Smooth muscle cell (in vitro differentiated cells): ENCODE measurements around the gene KRTAP3-2. TPM values are rescaled to one million over a fixed set of nuclear protein-coding genes. Genes with fewer than 3 reads are reported as not detected.

ENCODE experiments used
- DNase-seq: peaks from one replicate; lab custom pipeline; 2025; ENCODE audit not compliant: unreplicated experiment; lab: John Stamatoyannopoulos, UW
- H2AFZ ChIP-seq: fragments of 200-600 bp; sonication (generic); 2 replicates; pipeline ENCODE4 v1.6.0; 2016; ENCODE audit warnings: antibody characterized with exemption, low read depth, mild to moderate bottlenecking
- H3F3A ChIP-seq: fragments of 200-600 bp; sonication (generic); 2 replicates; pipeline ENCODE4 v1.6.0; 2017; ENCODE audit warnings: antibody characterized with exemption, low read depth
- H3K27ac ChIP-seq: fragments of 200-600 bp; sonication (generic); 2 replicates; pipeline ENCODE4 v1.5.1; 2016; ENCODE audit warnings: low read depth, mild to moderate bottlenecking
- H3K27me3 ChIP-seq: fragments of 200-600 bp; sonication (generic); 2 replicates; pipeline ENCODE4 v1.6.1; 2016; ENCODE audit warnings: low read depth, mild to moderate bottlenecking
- H3K36me3 ChIP-seq: fragments of 200-600 bp; sonication (generic); 2 replicates; pipeline ENCODE4 v1.5.1; 2016; ENCODE audit warnings: low read depth
- H3K4me1 ChIP-seq: fragments of 200-600 bp; sonication (generic); 2 replicates; pipeline ENCODE4 v1.5.1; 2016; ENCODE audit warnings: low read depth
- H3K4me2 ChIP-seq: fragments of 200-600 bp; sonication (generic); 2 replicates; pipeline ENCODE4 v1.6.0; 2016; ENCODE audit warnings: mild to moderate bottlenecking
- H3K4me3 ChIP-seq: fragments of 200-600 bp; sonication (generic); 2 replicates; pipeline ENCODE4 v1.5.1; 2016; ENCODE audit warnings: mild to moderate bottlenecking
- H3K79me2 ChIP-seq: fragments of 200-600 bp; sonication (generic); 2 replicates; pipeline ENCODE4 v1.6.0; 2016; ENCODE audit warnings: low read depth, mild to moderate bottlenecking
- H3K9ac ChIP-seq: fragments of 200-600 bp; sonication (generic); 2 replicates; pipeline ENCODE4 v1.6.0; 2016; ENCODE audit warnings: low read depth
- H3K9me3 ChIP-seq: fragments of 200-600 bp; sonication (generic); replicated peaks from 2 replicates; pipeline ENCODE4 v1.5.1; 2016; ENCODE audit warnings: low read depth
- H4K20me1 ChIP-seq: fragments of 200-600 bp; sonication (generic); 2 replicates; pipeline ENCODE4 v1.6.0; 2016; ENCODE audit warnings: low read depth
- CTCF ChIP-seq: fragments of 200-600 bp; sonication (generic); IDR thresholded peaks from 2 replicates; pipeline ENCODE4 v1.5.1; 2017; ENCODE audit warnings: borderline replicate concordance, mild to moderate bottlenecking, antibody characterized with exemption; ENCODE audit not compliant: insufficient read depth, poor library complexity, severe bottlenecking
- WGBS: methylation state at CpG from one replicate; pipeline ENCODE4 v1.1.7; 2016; ENCODE audit warnings: low lambda C conversion rate; 5-methylcytosine and 5-hydroxymethylcytosine counted together
- polyA plus RNA-seq: library from polyadenylated mRNA; unstranded; fragments of >200 nt; fragmentation: Nextera tagmentation; extraction: Ambion mirVana; gene quantifications from 2 replicates; pipeline ENCODE4 v1.2.1, GENCODE V29; 2016
- total RNA-seq: library from RNA; depleted of rRNA; stranded (reverse); fragments of >200 nt; gene quantifications from 2 replicates; pipeline ENCODE4 v1.2.3, GENCODE V29; 2014

The KRTAP3-2 gene
- total and polyA plus RNA-seq, 2 experiments from 2014 or later, result not detected

DNA sequence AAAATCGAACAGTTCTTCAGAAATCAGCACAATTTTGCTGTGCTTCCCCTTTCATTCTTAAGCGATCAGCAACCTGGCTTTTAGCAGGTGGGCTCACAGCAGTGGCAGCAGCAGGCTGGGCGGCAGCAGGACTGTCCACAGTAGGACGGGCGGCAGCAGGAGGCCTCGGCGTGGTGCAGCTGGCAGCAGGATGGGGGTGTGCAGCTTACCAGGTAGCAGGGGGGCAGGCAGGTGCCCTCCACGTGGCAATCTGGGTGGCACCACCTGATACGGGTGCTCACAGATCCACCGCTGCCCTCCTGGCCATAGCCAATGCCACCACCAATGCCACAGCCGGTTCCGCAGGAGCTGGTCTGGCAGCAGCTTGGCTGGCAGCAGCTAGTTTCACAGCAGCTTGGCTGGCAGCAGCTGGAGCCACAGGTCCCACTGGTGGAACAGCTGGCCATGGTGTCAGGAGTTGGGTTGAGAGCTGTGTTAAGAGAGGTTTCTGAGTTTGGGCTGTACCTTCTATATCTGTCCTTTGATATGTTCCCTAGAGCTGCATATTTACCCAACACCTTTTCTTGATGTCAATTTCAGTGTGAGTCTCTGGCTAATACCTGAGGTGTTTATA lies 30.0 kb upstream of the KRTAP3-2 start, which contains the start of gene KRTAP1-4:
Gene KRTAP1-4, minus strand, starts transcription at position 563 of the 613 bp plus-strand sequence. Its CDS starts 117 bp downstream, at position 446.
- H3K9ac ChIP-seq, result no peak within 1 kb of the TSS
- H3K4me2 ChIP-seq, result no peak within 1 kb of the TSS
- no peak for TF ChIP-seq CTCF
- H3K27ac ChIP-seq, result no peak within 1 kb of the TSS
- DNase-seq, result no peak
- H4K20me1 ChIP-seq, result no peaks in the 10 kb centered on the region
- H3K36me3 ChIP-seq, result no peaks in the 10 kb centered on the region
- H3K9me3 ChIP-seq, result no peaks in the 10 kb centered on the region
- no peak within 1 kb of the TSS for H3K4me3 ChIP-seq
- H3F3A ChIP-seq, result no peaks in the 10 kb centered on the region
- H2AFZ ChIP-seq, result no peak within 1 kb of the TSS
- no peaks in the 10 kb centered on the region for H3K79me2 ChIP-seq
- H3K27me3 ChIP-seq, result no peaks in the 10 kb centered on the region
- H3K4me1 ChIP-seq, result no peaks in the 10 kb centered on the region
- WGBS, result 83% methylated on average over 12 of the region's 12 CpGs

GRCh38 chr17:41026715-41027471 lies 27.2 kb upstream of the KRTAP3-2 start, which contains the start of gene KRTAP1-5:
KRTAP1-5 (minus strand) TSS chr17:41027208; CDS start chr17:41027155, 53 bp downstream.
- Histone ChIP-seq H3K4me1 (no peaks in the 10 kb centered on the region), H2AFZ (no peak within 1 kb of the TSS), H3K79me2 (no peaks in the 10 kb centered on the region), H3F3A (no peaks in the 10 kb centered on the region), H3K36me3 (no peaks in the 10 kb centered on the region), H4K20me1 (no peaks in the 10 kb centered on the region), H3K27ac (no peak within 1 kb of the TSS), H3K9me3 (no peaks in the 10 kb centered on the region), H3K27me3 (no peaks in the 10 kb centered on the region), H3K4me3 (no peak within 1 kb of the TSS), H3K9ac (no peak within 1 kb of the TSS), H3K4me2 (peak within 1 kb of the TSS; percentile 47)
- no peak for DNase-seq
- no peak for TF ChIP-seq CTCF
- WGBS, result 77% methylated on average over 9 of the region's 9 CpGs

GRCh38 chr17:41024697-41025096 lies 25.0 kb upstream of the KRTAP3-2 start:
- no peak for DNase-seq

More at GRCh38 chr17:41024697-41025096, 25.0 kb upstream of the KRTAP3-2 start:
- no peaks in the 10 kb centered on the region for H3K36me3 ChIP-seq
- H3K4me1 ChIP-seq, result no peaks in the 10 kb centered on the region
- TF ChIP-seq CTCF, result no peak
- no peaks in the 10 kb centered on the region for H3K9me3 ChIP-seq
- no peaks in the 10 kb centered on the region for H3K79me2 ChIP-seq
- no peak overlapping the region for H3K9ac ChIP-seq
- H3F3A ChIP-seq, result no peaks in the 10 kb centered on the region
- H3K4me3 ChIP-seq, result no peak overlapping the region
- no peak overlapping the region for H3K4me2 ChIP-seq
- WGBS, result 72% methylated on average over 3 of the region's 3 CpGs
- no peaks in the 10 kb centered on the region for H3K27me3 ChIP-seq
- H3K27ac ChIP-seq, result no peak overlapping the region
- no peaks in the 10 kb centered on the region for H4K20me1 ChIP-seq
- no peak overlapping the region for H2AFZ ChIP-seq
